ENCODE results near the gene SHQ1.

- TF ChIP-seq POLR2A (IDR thresholded peaks at IDR 0.05; ENCODE audit: low read depth, low read length) (no peak), CTCF (IDR thresholded peaks at IDR 0.05; ENCODE audit: extremely low read depth in 1 of 2, insufficient read depth in 1 of 2, low read depth in 1 of 2, low read length in 2 of 2) (no peak), MAX (IDR thresholded peaks at IDR 0.05; ENCODE audit: insufficient read depth, insufficient read length) (no peak), EZH2 (IDR thresholded peaks at IDR 0.05; ENCODE audit: borderline replicate concordance, low read depth, low read length, severe bottlenecking) (no peak)
These were observed 109.3 kb downstream of the SHQ1 start for GRCh38 chr3:72738752-72739530.

Measured in endothelial cell of umbilical vein (primary cell).